Tibial nerve (tissue), 4 donors: ENCODE measurements around the gene ADRA2C.

Experiments used
- EP300 ChIP-seq, 2 donors: sonication (generic); formaldehyde crosslinking; IDR thresholded peaks; one replicate each; pipeline ENCODE4 v1.6.1; 2017; ENCODE audit warnings: antibody characterized with exemption in 2 of 2, mild to moderate bottlenecking in 1 of 2
- TF ChIP-seq, protein P1 (sequence below), 5 experiments: fragments of 200-600 bp in 3 of 5; fragments of 450-650 bp in 2 of 5; sonication (generic) in 3 of 5; IDR thresholded peaks; one replicate each; pipeline ENCODE4 v1.5.1; 2016 to 2019; ENCODE audit warnings: antibody characterized with exemption in 5 of 5, mild to moderate bottlenecking in 3 of 5, moderate library complexity in 2 of 5

DNA sequence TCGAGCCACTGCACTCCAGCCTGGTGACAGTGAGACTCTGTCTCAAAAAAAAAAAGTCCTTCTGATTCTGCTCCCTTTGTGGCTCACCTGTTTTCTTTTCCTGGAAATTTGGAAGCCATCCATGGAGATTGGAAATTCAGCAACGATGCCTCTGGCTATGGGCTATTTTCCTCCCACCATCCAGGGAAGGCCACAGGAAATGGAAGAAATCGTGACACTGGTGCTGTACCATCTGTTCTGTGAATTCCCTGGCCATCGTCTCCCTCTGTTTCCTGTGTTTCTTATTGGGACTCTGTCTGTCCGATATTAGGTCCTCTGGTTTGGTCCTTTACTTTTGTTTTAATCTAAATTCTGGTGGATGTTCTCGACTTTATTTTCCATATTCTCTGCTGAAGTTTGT lies 29.4 kb upstream of the ADRA2C start:
- TF ChIP-seq, protein P1, sequence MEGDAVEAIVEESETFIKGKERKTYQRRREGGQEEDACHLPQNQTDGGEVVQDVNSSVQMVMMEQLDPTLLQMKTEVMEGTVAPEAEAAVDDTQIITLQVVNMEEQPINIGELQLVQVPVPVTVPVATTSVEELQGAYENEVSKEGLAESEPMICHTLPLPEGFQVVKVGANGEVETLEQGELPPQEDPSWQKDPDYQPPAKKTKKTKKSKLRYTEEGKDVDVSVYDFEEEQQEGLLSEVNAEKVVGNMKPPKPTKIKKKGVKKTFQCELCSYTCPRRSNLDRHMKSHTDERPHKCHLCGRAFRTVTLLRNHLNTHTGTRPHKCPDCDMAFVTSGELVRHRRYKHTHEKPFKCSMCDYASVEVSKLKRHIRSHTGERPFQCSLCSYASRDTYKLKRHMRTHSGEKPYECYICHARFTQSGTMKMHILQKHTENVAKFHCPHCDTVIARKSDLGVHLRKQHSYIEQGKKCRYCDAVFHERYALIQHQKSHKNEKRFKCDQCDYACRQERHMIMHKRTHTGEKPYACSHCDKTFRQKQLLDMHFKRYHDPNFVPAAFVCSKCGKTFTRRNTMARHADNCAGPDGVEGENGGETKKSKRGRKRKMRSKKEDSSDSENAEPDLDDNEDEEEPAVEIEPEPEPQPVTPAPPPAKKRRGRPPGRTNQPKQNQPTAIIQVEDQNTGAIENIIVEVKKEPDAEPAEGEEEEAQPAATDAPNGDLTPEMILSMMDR (IDR thresholded peaks at IDR 0.05): no peak
- no peak for TF ChIP-seq EP300 (IDR thresholded peaks at IDR 0.05)
